ENCODE data around the gene PMP22. TPM values are rescaled to one million over a fixed set of nuclear protein-coding genes. Genes with fewer than 3 reads are reported as not detected.

Gene PMP22
- total and polyA plus RNA-seq, 2 donors (not counting 3 experiments of a cell fraction or from before 2014, with no cell fraction given), result 67.2 to 103 TPM

DNA sequence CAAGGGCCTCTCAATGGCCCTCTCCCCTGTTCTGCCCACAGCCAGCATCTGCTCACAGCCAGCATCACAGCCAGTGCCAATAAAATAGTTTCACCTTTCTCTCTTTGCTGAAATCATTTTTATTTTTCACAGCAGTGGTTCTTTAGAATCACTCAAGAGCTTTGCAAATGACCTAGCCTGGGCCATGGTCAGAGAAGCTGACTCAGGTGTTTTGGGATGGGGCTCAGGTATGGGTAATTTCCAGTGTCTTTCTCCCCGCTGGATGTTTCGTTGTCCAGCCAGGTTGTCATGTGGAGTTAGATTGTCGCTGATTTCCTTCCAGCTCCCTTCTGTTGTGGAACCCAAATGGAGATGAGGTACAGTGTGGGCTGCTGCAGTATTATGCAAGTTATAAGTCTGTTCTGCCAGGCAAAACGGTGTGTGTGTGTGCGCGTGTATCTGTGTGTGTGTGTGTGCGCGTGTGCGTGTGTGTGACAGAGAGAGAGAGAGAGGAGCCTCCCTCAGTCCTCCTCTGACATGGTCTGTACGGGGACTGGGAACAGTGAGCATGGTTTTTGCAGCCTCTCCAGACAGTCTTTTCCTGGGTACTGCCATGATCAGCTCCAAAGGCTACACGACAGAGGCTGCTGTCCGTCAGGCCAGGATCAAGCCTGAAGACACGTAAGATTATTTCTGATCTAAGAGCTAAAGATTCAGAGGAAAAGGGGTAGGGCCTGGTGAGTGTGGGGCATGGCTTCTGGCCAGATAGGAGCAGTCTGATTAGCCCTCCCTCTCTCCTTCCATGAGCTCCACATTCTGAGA is 1.4 kb upstream of the PMP22 start:
- H3K27me3 ChIP-seq (ENCODE audit: control insufficient read depth in 2 of 2, insufficient read depth in 2 of 2, low read length in 2 of 2), result peaks cover 0 to 12% of the 10 kb centered on the region in 2 experiments
- H3K4me1 ChIP-seq (ENCODE audit: control insufficient read depth, extremely low read depth, insufficient read depth, low read length), result peaks cover 5% of the 10 kb centered on the region
- no peak overlapping the region for H3K4me2 ChIP-seq (ENCODE audit: insufficient read depth, low read length)
- BruUV-seq (replicated peaks), result no TSS peak
- CTCF ChIA-PET, result interaction anchor here (0.7 to 11.6 kb wide), 3 partner anchors 9 to 235 kb away, joined by 3 to 410 read pairs (median 4); no protein-coding TSS in a partner anchor
- H3K27ac ChIP-seq (ENCODE audit: insufficient read depth, low read depth, low read length), result no peak overlapping the region
- dilution Hi-C loops (cut with MboI; ENCODE audit: extremely low pct_ligation_motif_present, low sequenced_read_pairs), result no loop called here
- H3K79me2 ChIP-seq (ENCODE audit: control insufficient read depth, insufficient read depth, low read length), result peaks cover 2% of the 10 kb centered on the region
- no peaks in the 10 kb centered on the region for H3K36me3 ChIP-seq (ENCODE audit: control insufficient read depth in 2 of 2, extremely low read depth in 1 of 2, insufficient read depth in 2 of 2, low read length in 2 of 2)
- DNase-seq (ENCODE audit: low read depth, low spot score) (no peak), FAIRE-seq (no peak)
- no peaks in the 10 kb centered on the region for H3K9me3 ChIP-seq (replicated peaks; ENCODE audit: control insufficient read depth, insufficient read depth, low read length)
- no peak overlapping the region for H3K4me3 ChIP-seq (replicated peaks in 1 of 3; ENCODE audit: insufficient read depth in 1 of 3, low read depth in 1 of 3, low read length in 3 of 3)
- intact Hi-C loops (cut with micrococcal nuclease), result no loop called here
- H2AFZ ChIP-seq (ENCODE audit: low read depth, low read length), result no peak overlapping the region
- H3K9ac ChIP-seq (replicated peaks; ENCODE audit: extremely low read depth, insufficient read depth, low read length), result no peak overlapping the region
- TF ChIP-seq POLR2A (IDR thresholded peaks at IDR 0.05; ENCODE audit: low read depth, low read length) (no peak), EZH2 (IDR thresholded peaks at IDR 0.05; ENCODE audit: borderline replicate concordance, low read depth, low read length, severe bottlenecking) (no peak), JUN (IDR thresholded peaks at IDR 0.05; ENCODE audit: borderline replicate concordance, insufficient read depth, insufficient read length, low read depth) (no peak), GATA2 (IDR thresholded peaks at IDR 0.05; ENCODE audit: insufficient read depth, insufficient read length, low read depth, low read length) (no peak), MYC (IDR thresholded peaks at IDR 0.05; ENCODE audit: low read depth, low read length) (no peak), POLR2AphosphoS5 (IDR thresholded peaks at IDR 0.05; ENCODE audit: insufficient read depth, low read depth, low read length) (no peak), FOS (IDR thresholded peaks at IDR 0.05; ENCODE audit: borderline replicate concordance, insufficient read depth, low read length) (no peak)
- TF ChIP-seq, protein P1, sequence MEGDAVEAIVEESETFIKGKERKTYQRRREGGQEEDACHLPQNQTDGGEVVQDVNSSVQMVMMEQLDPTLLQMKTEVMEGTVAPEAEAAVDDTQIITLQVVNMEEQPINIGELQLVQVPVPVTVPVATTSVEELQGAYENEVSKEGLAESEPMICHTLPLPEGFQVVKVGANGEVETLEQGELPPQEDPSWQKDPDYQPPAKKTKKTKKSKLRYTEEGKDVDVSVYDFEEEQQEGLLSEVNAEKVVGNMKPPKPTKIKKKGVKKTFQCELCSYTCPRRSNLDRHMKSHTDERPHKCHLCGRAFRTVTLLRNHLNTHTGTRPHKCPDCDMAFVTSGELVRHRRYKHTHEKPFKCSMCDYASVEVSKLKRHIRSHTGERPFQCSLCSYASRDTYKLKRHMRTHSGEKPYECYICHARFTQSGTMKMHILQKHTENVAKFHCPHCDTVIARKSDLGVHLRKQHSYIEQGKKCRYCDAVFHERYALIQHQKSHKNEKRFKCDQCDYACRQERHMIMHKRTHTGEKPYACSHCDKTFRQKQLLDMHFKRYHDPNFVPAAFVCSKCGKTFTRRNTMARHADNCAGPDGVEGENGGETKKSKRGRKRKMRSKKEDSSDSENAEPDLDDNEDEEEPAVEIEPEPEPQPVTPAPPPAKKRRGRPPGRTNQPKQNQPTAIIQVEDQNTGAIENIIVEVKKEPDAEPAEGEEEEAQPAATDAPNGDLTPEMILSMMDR (IDR thresholded peaks at IDR 0.05; ENCODE audit: extremely low read depth in 1 of 2, insufficient read depth in 1 of 2, low read depth in 1 of 2, low read length in 2 of 2), result no peak
- TF ChIP-seq, protein P2, sequence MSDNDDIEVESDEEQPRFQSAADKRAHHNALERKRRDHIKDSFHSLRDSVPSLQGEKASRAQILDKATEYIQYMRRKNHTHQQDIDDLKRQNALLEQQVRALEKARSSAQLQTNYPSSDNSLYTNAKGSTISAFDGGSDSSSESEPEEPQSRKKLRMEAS (IDR thresholded peaks at IDR 0.05; ENCODE audit: insufficient read depth, insufficient read length), result no peak
- H3K9me1 ChIP-seq (replicated peaks; ENCODE audit: control insufficient read depth, extremely low read depth, insufficient read depth, low read length), result no peaks in the 10 kb centered on the region
- H4K20me1 ChIP-seq (replicated peaks; ENCODE audit: control insufficient read depth, extremely low read depth, insufficient read depth, low read length), result no peaks in the 10 kb centered on the region
- POLR2A ChIA-PET, result interaction anchor here (0.6 kb wide), 1 partner anchor 97 kb away, joined by 7 read pairs; no protein-coding TSS in a partner anchor
